ENCODE data around the gene PRPF4.

Gene PRPF4

GRCh38 chr9:113269355-113269754 is 6.1 kb upstream of the PRPF4 start:
- TF ChIP-seq CTCF (conservative IDR thresholded peaks at IDR 0.05; ENCODE audit: low read length) = no peak
- no peak overlapping the region for H3K4me3 ChIP-seq (ENCODE audit: low read length)
- no peak for DNase-seq (ENCODE audit: low read depth)

GRCh38 chr9:113269871-113270270 is 5.6 kb upstream of the PRPF4 start:
- no peak for TF ChIP-seq CTCF (conservative IDR thresholded peaks at IDR 0.05; ENCODE audit: low read length)
- H3K4me3 ChIP-seq (ENCODE audit: low read length) = no peak overlapping the region
- no peak for DNase-seq (ENCODE audit: low read depth)

- peak; percentile 57 for DNase-seq (ENCODE audit: low read depth)
- peak overlapping the region; percentile 97 for H3K4me3 ChIP-seq (ENCODE audit: low read length)
- TF ChIP-seq CTCF (conservative IDR thresholded peaks at IDR 0.05; ENCODE audit: low read length) = peak; percentile 69
These were observed 843 bp upstream of the PRPF4 start for GRCh38 chr9:113274474-113275156.

DNA sequence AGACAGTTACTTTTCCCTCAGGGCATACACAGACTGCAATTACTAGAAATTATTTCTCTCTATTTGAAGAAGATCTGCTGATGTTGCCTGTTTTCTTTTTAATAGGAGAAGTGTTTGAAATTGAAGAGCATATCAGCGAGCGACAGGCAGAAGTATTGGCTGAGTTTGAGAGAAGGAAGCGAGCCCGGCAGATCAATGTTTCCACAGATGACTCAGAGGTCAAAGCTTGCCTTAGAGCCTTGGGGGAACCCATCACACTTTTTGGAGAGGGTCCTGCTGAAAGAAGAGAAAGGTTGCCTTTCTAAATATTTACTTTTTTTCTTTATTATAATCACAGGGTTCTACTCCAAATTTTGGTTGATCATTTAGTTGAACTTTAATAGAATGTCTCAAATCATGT is 3.4 kb downstream of the PRPF4 start:
- no peak for DNase-seq (ENCODE audit: low read depth)
- H3K4me3 ChIP-seq (ENCODE audit: low read length) = no peak overlapping the region
- TF ChIP-seq CTCF (conservative IDR thresholded peaks at IDR 0.05; ENCODE audit: low read length) = no peak

GRCh38 chr9:113281356-113281755 is 5.9 kb downstream of the PRPF4 start:
- no peak for DNase-seq (ENCODE audit: low read depth)
- no peak for TF ChIP-seq CTCF (conservative IDR thresholded peaks at IDR 0.05; ENCODE audit: low read length)

DNA sequence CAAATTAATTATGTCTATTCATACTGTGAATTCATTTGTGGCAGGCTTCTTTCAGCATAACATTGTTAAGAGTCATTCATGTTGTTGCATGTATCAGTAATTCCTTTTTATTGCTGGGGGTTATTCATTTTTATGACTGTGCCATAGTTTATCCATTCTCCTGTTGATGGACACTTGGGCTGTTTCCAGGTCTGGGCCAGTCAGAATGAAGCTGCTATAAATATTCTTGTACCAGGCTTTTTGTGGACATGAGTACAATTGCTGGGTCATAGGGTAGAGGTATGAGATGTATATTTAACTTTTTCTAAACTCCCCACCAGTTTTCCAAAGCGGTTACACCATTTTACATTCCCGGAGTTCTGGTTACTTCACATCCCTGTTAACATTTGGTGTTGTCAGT is 13.6 kb downstream of the PRPF4 start:
- DNase-seq (ENCODE audit: low read depth) = no peak
- TF ChIP-seq CTCF (conservative IDR thresholded peaks at IDR 0.05; ENCODE audit: low read length) = no peak
- no peak overlapping the region for H3K4me3 ChIP-seq (ENCODE audit: low read length)

More at GRCh38 chr9:113281356-113281755, 5.9 kb downstream of the PRPF4 start:
- H3K4me3 ChIP-seq (ENCODE audit: low read length) = no peak overlapping the region

- no peak for DNase-seq (ENCODE audit: low read depth)
- TF ChIP-seq CTCF (conservative IDR thresholded peaks at IDR 0.05; ENCODE audit: low read length) = no peak
- no peak overlapping the region for H3K4me3 ChIP-seq (ENCODE audit: low read length)
These were observed 14.7 kb downstream of the PRPF4 start for GRCh38 chr9:113290052-113290607.
